ENCODE results near the gene PFN1. TPM values are rescaled to one million over a fixed set of nuclear protein-coding genes. Genes with fewer than 3 reads are reported as not detected.

The PFN1 gene
- total RNA-seq (865 TPM), polyA plus RNA-seq (1,000 to 10,000 TPM; 2,018 to 2,804 (median 2,386) TPM)

GRCh38 chr17:4948166-4948930 is at the start of gene PFN1:
Gene PFN1 (minus strand): TSS chr17:4948530. CDS start chr17:4948394, 136 bp downstream.
- ATAC-seq (ENCODE audit: low read depth in 2 of 2) = peak; percentile 47 to 51

GRCh38 chr17:4997302-4998026 is 49.1 kb upstream of the PFN1 start, which contains the start of the genes INCA1 and KIF1C:
Gene INCA1 (minus strand): TSS chr17:4997522. CDS start chr17:4994437, 3,085 bp downstream.
Gene KIF1C (plus strand): TSS chr17:4997950. CDS start chr17:5000247, 2,297 bp downstream.
- Mint-ChIP-seq H3K36me3 (peaks cover 10% of the 10 kb centered on the region), H3K27me3 (peaks cover 5% of the 10 kb centered on the region), H3K9me3 (no peaks in the 10 kb centered on the region), H3K4me3 (peak within 1 kb of the TSS; percentile 74 to 94 (median 85)), H3K4me1 (peaks cover 0 to 36% (median 10%) of the 10 kb centered on the region in 4 donors), H3K27ac (peak within 1 kb of the TSS; percentile 85 to 91 (median 91))
- Histone ChIP-seq H3K36me3 (ENCODE audit: control insufficient read depth, insufficient read depth, low read length) (peaks cover 8% of the 10 kb centered on the region), H3K27me3 (ENCODE audit: control insufficient read depth, insufficient read depth, low read length) (no peaks in the 10 kb centered on the region), H3K27ac (ENCODE audit: insufficient read depth, low read length, poor library complexity, severe bottlenecking) (peak within 1 kb of the TSS; percentile 69), H3K9me3 (ENCODE audit: control insufficient read depth in 2 of 2, low read length in 2 of 2) (no peaks in the 10 kb centered on the region), H3K4me1 (ENCODE audit: control insufficient read depth, insufficient read depth, low read length, poor library complexity, severe bottlenecking) (peaks cover 25% of the 10 kb centered on the region), H3K4me3 (ENCODE audit: low read depth, low read length) (peak within 1 kb of the TSS; percentile 43)
- DNase-seq (peak; percentile 84 to 92 (median 91)), ATAC-seq (ENCODE audit: low read depth in 2 of 2) (peak; percentile 96 to 97)

More at GRCh38 chr17:4948166-4948930, at the start of gene PFN1:
- Histone ChIP-seq H3K27me3 (ENCODE audit: control insufficient read depth, insufficient read depth, low read length) (no peaks in the 10 kb centered on the region), H3K9me3 (ENCODE audit: control insufficient read depth in 2 of 2, low read length in 2 of 2) (no peaks in the 10 kb centered on the region), H3K4me3 (ENCODE audit: low read depth, low read length) (peak within 1 kb of the TSS; percentile 96), H3K27ac (ENCODE audit: insufficient read depth, low read length, poor library complexity, severe bottlenecking) (peak within 1 kb of the TSS; percentile 97), H3K4me1 (ENCODE audit: control insufficient read depth, insufficient read depth, low read length, poor library complexity, severe bottlenecking) (peaks cover 57% of the 10 kb centered on the region), H3K36me3 (ENCODE audit: control insufficient read depth, insufficient read depth, low read length) (peaks cover 27% of the 10 kb centered on the region)
- H3K4me3 Mint-ChIP-seq = peak within 1 kb of the TSS; percentile 95 to 99 (median 98)
- peaks cover 23% of the 10 kb centered on the region for H3K36me3 Mint-ChIP-seq
- H3K27me3 Mint-ChIP-seq = peaks cover 4% of the 10 kb centered on the region
- peak within 1 kb of the TSS; percentile 95 to 99 (median 97) for H3K27ac Mint-ChIP-seq
- H3K4me1 Mint-ChIP-seq = peaks cover 0 to 53% (median 33%) of the 10 kb centered on the region in 4 donors
- peak; percentile 82 to 97 (median 91) for DNase-seq
- H3K9me3 Mint-ChIP-seq = peaks cover 0 to 3% (median 0%) of the 10 kb centered on the region in 7 donors

- Mint-ChIP-seq H3K27ac (no peak overlapping the region), H3K36me3 (no peaks in the 10 kb centered on the region), H3K4me1 (peaks cover 8 to 25% (median 15%) of the 10 kb centered on the region in 4 donors), H3K9me3 (no peaks in the 10 kb centered on the region), H3K4me3 (peak overlapping the region in 2 of 4 donors; percentile 4 to 73), H3K27me3 (peaks cover 5% of the 10 kb centered on the region)
- ATAC-seq (ENCODE audit: low read depth in 2 of 2) = no peak
- DNase-seq = no peak
- Histone ChIP-seq H3K36me3 (ENCODE audit: control insufficient read depth, insufficient read depth, low read length) (no peaks in the 10 kb centered on the region), H3K27ac (ENCODE audit: insufficient read depth, low read length, poor library complexity, severe bottlenecking) (no peak overlapping the region), H3K4me1 (ENCODE audit: control insufficient read depth, insufficient read depth, low read length, poor library complexity, severe bottlenecking) (peaks cover 23% of the 10 kb centered on the region), H3K27me3 (ENCODE audit: control insufficient read depth, insufficient read depth, low read length) (no peaks in the 10 kb centered on the region), H3K9me3 (ENCODE audit: control insufficient read depth in 2 of 2, low read length in 2 of 2) (no peaks in the 10 kb centered on the region), H3K4me3 (ENCODE audit: low read depth, low read length) (no peak overlapping the region)
Measured at GRCh38 chr17:4994081-4994595, 45.8 kb upstream of the PFN1 start.

DNA sequence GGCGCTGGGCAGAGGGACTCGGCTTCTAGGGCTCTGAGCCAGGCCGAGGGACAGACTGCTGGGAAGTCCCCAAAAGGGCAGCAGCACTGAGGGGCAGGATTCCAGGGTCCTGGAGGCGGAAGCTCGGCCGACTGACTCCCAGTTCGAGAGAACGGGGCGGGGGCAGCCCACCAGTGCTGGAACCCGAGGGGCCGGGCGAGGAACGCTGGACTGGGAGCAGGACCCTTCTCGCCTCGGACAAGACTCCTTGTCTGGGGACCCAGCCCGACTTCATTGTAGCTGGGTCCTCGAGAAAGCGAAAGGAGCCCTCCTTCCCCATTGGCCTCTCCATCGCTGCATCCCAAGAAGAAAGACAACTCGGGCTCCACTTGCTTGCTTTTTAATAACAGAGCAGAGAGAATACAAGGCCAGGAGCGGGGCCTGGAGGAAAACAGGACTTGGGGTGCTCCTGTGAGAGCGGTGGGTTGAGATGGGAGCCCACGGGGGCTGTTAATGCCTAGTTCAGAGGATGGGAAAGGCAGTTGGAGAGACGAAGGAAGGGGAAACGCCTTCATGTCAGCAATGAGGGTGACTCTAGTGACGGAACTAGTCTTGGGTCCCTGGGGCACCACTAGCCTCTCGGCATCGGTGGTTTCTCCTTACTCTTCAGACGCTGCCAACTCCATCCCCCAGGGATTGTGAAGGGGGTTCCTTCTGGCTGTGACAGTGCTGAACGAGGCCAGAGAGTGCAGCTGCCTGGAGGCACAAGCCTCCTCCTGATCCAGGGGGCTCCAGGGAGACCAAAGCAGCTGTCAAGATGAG is 39.6 kb upstream of the PFN1 start:
- Mint-ChIP-seq H3K4me3 (peak overlapping the region; percentile 91 to 96 (median 94)), H3K4me1 (peaks cover 18 to 43% (median 36%) of the 10 kb centered on the region in 4 donors)
- peak overlapping the region; percentile 82 for H3K4me3 ChIP-seq (ENCODE audit: low read depth, low read length)

GRCh38 chr17:4986951-4987766 is 38.8 kb upstream of the PFN1 start, which contains the start of gene CAMTA2:
Gene CAMTA2 (minus strand): TSS chr17:4987675. CDS start chr17:4986222, 1,453 bp downstream.
- Histone ChIP-seq H3K4me3 (ENCODE audit: low read depth, low read length) (peak within 1 kb of the TSS; percentile 82), H3K9me3 (ENCODE audit: control insufficient read depth in 2 of 2, low read length in 2 of 2) (no peaks in the 10 kb centered on the region), H3K36me3 (ENCODE audit: control insufficient read depth, insufficient read depth, low read length) (peaks cover 17% of the 10 kb centered on the region), H3K4me1 (ENCODE audit: control insufficient read depth, insufficient read depth, low read length, poor library complexity, severe bottlenecking) (peaks cover 38% of the 10 kb centered on the region), H3K27me3 (ENCODE audit: control insufficient read depth, insufficient read depth, low read length) (no peaks in the 10 kb centered on the region), H3K27ac (ENCODE audit: insufficient read depth, low read length, poor library complexity, severe bottlenecking) (peak within 1 kb of the TSS; percentile 93)
- H3K4me1 Mint-ChIP-seq = peaks cover 18 to 49% (median 38%) of the 10 kb centered on the region in 4 donors
- peak within 1 kb of the TSS; percentile 94 to 97 (median 96) for H3K27ac Mint-ChIP-seq
- peak; percentile 91 to 92 for ATAC-seq (ENCODE audit: low read depth in 2 of 2)
- H3K36me3 Mint-ChIP-seq = peaks cover 14% of the 10 kb centered on the region
- H3K9me3 Mint-ChIP-seq = no peaks in the 10 kb centered on the region
- peak within 1 kb of the TSS; percentile 91 to 96 (median 94) for H3K4me3 Mint-ChIP-seq
- DNase-seq = peak; percentile 82 to 89 (median 85)
- H3K27me3 Mint-ChIP-seq = no peaks in the 10 kb centered on the region

More for the DNA sequence above, 39.6 kb upstream of the PFN1 start:
- no peaks in the 10 kb centered on the region for H3K27me3 ChIP-seq (ENCODE audit: control insufficient read depth, insufficient read depth, low read length)
- no peak for DNase-seq
- no peaks in the 10 kb centered on the region for H3K9me3 ChIP-seq (ENCODE audit: control insufficient read depth in 2 of 2, low read length in 2 of 2)
- peaks cover 7% of the 10 kb centered on the region for H3K36me3 Mint-ChIP-seq
- H3K27me3 Mint-ChIP-seq = no peaks in the 10 kb centered on the region
- peaks cover 9% of the 10 kb centered on the region for H3K36me3 ChIP-seq (ENCODE audit: control insufficient read depth, insufficient read depth, low read length)
- H3K4me1 ChIP-seq (ENCODE audit: control insufficient read depth, insufficient read depth, low read length, poor library complexity, severe bottlenecking) = peaks cover 38% of the 10 kb centered on the region
- H3K27ac Mint-ChIP-seq = peak overlapping the region; percentile 88 to 96 (median 94)
- peak overlapping the region; percentile 93 for H3K27ac ChIP-seq (ENCODE audit: insufficient read depth, low read length, poor library complexity, severe bottlenecking)
- H3K9me3 Mint-ChIP-seq = no peaks in the 10 kb centered on the region
- no peak for ATAC-seq (ENCODE audit: low read depth in 2 of 2)

GRCh38 chr17:4986403-4986802 is 38.1 kb upstream of the PFN1 start:
- Mint-ChIP-seq H3K27me3 (no peaks in the 10 kb centered on the region), H3K4me1 (peaks cover 18 to 55% (median 38%) of the 10 kb centered on the region in 4 donors), H3K4me3 (peak overlapping the region; percentile 91 to 96 (median 94)), H3K36me3 (peaks cover 14% of the 10 kb centered on the region), H3K27ac (peak overlapping the region; percentile 94 to 97 (median 96)), H3K9me3 (no peaks in the 10 kb centered on the region)
- ATAC-seq (ENCODE audit: low read depth in 2 of 2) = no peak
- Histone ChIP-seq H3K9me3 (ENCODE audit: control insufficient read depth in 2 of 2, low read length in 2 of 2) (no peaks in the 10 kb centered on the region), H3K27me3 (ENCODE audit: control insufficient read depth, insufficient read depth, low read length) (no peaks in the 10 kb centered on the region), H3K36me3 (ENCODE audit: control insufficient read depth, insufficient read depth, low read length) (peaks cover 22% of the 10 kb centered on the region), H3K4me1 (ENCODE audit: control insufficient read depth, insufficient read depth, low read length, poor library complexity, severe bottlenecking) (peaks cover 38% of the 10 kb centered on the region), H3K4me3 (ENCODE audit: low read depth, low read length) (peak overlapping the region; percentile 47), H3K27ac (ENCODE audit: insufficient read depth, low read length, poor library complexity, severe bottlenecking) (peak overlapping the region; percentile 93)
- no peak for DNase-seq

All from CD4-positive, CD25-positive, alpha-beta regulatory T cell (primary cell).